Stimulated activated CD8-positive, alpha-beta memory T cell treated with anti-CD3 and anti-CD28 coated beads, Interleukin-12 subunit alpha, Interleukin-12 subunit beta, amount 100 ng/mL, for 24 hours (primary cell): ENCODE data around the gene DGCR6L.
A peak's percentile ranks its signal among the peaks of the same experiment; 100 is the strongest.
"Not testable (repeated sequence)": the region's sequence is repeated elsewhere in the genome, so short reads cannot be mapped to it uniquely, and the experiment has no call there.

Experiments used
- DNase-seq: peaks from one replicate; pipeline ENCODE4 v3.0.0-alpha.2; 2020; ENCODE audit errors: extremely low read depth

The DGCR6L gene

GRCh38 chr22:20319745-20320658 is at the start of gene DGCR6L:
Gene DGCR6L (minus strand): TSS chr22:20320060. CDS start chr22:20319988, 72 bp downstream.
- DNase-seq = peak; percentile 91

GRCh38 chr22:20368875-20369274 is 49.0 kb upstream of the DGCR6L start:
- not testable (repeated sequence) for DNase-seq

GRCh38 chr22:20366841-20367240 is 47.0 kb upstream of the DGCR6L start:
- not testable (repeated sequence) for DNase-seq

- not testable (repeated sequence) for DNase-seq
These were observed 44.7 kb upstream of the DGCR6L start for GRCh38 chr22:20364335-20365260.

GRCh38 chr22:20362403-20362802 is 42.5 kb upstream of the DGCR6L start:
- DNase-seq = not testable (repeated sequence)

- DNase-seq = not testable (repeated sequence)
These were observed 41.9 kb upstream of the DGCR6L start for GRCh38 chr22:20361752-20362229.

- not testable (repeated sequence) for DNase-seq
These were observed 41.2 kb upstream of the DGCR6L start for GRCh38 chr22:20360866-20361751.

GRCh38 chr22:20360261-20360660 is 40.4 kb upstream of the DGCR6L start:
- DNase-seq = not testable (repeated sequence)

GRCh38 chr22:20358503-20359239 is 38.8 kb upstream of the DGCR6L start:
- not testable (repeated sequence) for DNase-seq

- not testable (repeated sequence) for DNase-seq
These were observed 38.1 kb upstream of the DGCR6L start for GRCh38 chr22:20357967-20358366.

- not testable (repeated sequence) for DNase-seq
These were observed 37.0 kb upstream of the DGCR6L start for GRCh38 chr22:20356906-20357305.

- not testable (repeated sequence) for DNase-seq
These were observed 36.2 kb upstream of the DGCR6L start for GRCh38 chr22:20355939-20356636.

GRCh38 chr22:20354238-20354975 is 34.5 kb upstream of the DGCR6L start:
- DNase-seq = no peak

- DNase-seq = not testable (repeated sequence)
These were observed 32.7 kb upstream of the DGCR6L start for GRCh38 chr22:20352536-20352935.

GRCh38 chr22:20346553-20346952 is 26.7 kb upstream of the DGCR6L start:
- not testable (repeated sequence) for DNase-seq

- not testable (repeated sequence) for DNase-seq
These were observed 18.4 kb upstream of the DGCR6L start for GRCh38 chr22:20338291-20338690.

GRCh38 chr22:20337807-20338206 is 17.9 kb upstream of the DGCR6L start:
- DNase-seq = not testable (repeated sequence)

- DNase-seq = not testable (repeated sequence)
These were observed 16.7 kb upstream of the DGCR6L start for GRCh38 chr22:20336561-20336960.

GRCh38 chr22:20328569-20328930 is 8.7 kb upstream of the DGCR6L start:
- DNase-seq = not testable (repeated sequence)
